ENCODE data around the gene TREML1.

DNA sequence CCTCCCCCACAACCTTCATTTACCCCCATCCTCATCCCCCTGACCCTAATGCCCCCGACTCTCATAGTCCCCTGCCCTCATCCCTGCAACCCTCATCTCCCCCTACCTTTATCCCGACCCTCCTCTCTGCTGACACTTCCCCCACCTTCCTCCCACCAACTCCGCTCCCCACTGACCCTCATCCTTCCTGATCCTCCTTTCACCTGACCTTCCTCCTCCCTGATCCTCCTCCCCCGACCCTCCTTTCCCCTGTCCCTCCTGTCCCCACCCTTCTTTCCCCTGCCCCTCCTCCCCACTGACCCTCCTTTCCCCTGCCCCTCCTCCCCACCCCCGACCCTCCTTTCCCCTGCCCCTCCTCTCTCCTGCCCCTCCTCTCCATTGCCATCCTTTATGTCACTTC, 39.7 kb upstream of the TREML1 start:
- TF ChIP-seq, protein P1, sequence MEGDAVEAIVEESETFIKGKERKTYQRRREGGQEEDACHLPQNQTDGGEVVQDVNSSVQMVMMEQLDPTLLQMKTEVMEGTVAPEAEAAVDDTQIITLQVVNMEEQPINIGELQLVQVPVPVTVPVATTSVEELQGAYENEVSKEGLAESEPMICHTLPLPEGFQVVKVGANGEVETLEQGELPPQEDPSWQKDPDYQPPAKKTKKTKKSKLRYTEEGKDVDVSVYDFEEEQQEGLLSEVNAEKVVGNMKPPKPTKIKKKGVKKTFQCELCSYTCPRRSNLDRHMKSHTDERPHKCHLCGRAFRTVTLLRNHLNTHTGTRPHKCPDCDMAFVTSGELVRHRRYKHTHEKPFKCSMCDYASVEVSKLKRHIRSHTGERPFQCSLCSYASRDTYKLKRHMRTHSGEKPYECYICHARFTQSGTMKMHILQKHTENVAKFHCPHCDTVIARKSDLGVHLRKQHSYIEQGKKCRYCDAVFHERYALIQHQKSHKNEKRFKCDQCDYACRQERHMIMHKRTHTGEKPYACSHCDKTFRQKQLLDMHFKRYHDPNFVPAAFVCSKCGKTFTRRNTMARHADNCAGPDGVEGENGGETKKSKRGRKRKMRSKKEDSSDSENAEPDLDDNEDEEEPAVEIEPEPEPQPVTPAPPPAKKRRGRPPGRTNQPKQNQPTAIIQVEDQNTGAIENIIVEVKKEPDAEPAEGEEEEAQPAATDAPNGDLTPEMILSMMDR (IDR thresholded peaks at IDR 0.05; ENCODE audit: control extremely low read depth in 1 of 3, insufficient read depth in 1 of 3, low read depth in 1 of 3, low read length in 3 of 3) = no peak
- TF ChIP-seq TEAD4 (IDR thresholded peaks at IDR 0.05; ENCODE audit: low read depth, low read length) (no peak), SIRT6 (IDR thresholded peaks at IDR 0.05; ENCODE audit: low read length) (no peak), POLR2AphosphoS5 (IDR thresholded peaks at IDR 0.05; ENCODE audit: low read depth, low read length) (no peak), POLR2A (IDR thresholded peaks at IDR 0.05; ENCODE audit: control extremely low read depth in 1 of 2, low read depth in 2 of 2, low read length in 2 of 2) (no peak), CBX8 (IDR thresholded peaks at IDR 0.05; ENCODE audit: borderline replicate concordance, low read depth, low read length) (no peak)
